SK-N-SH treated with all-trans-retinoic acid at 6 μM for 48 hours (cell line): ENCODE measurements around the gene BICRAL.

ENCODE experiments used
- ATAC-seq: fragments of 200-7000 bp; cut with Tn5 transposase; 3 replicates; pipeline ENCODE4 v1.9.1; 2020; ENCODE audit warnings: mild to moderate bottlenecking, moderate library complexity
- ARNTL ChIP-seq: fragments of 450-650 bp; formaldehyde crosslinking; IDR thresholded peaks from 2 replicates; pipeline ENCODE4 v1.5.0; 2020; ENCODE audit warnings: low read depth, mild to moderate bottlenecking, moderate library complexity, borderline replicate concordance
- BACH2 ChIP-seq: fragments of 250-450 bp; sonication (Bioruptor Pico); IDR thresholded peaks from 2 replicates; pipeline ENCODE4 v1.9.0; 2021; ENCODE audit warnings: mild to moderate bottlenecking, borderline replicate concordance
- CSDC2 ChIP-seq: fragments of 250-450 bp; sonication (Bioruptor Pico); IDR thresholded peaks from 2 replicates; pipeline ENCODE4 v1.5.0; 2020; ENCODE audit warnings: mild to moderate bottlenecking, moderate library complexity
- ESRRG ChIP-seq: fragments of 250-450 bp; sonication (Bioruptor Pico); IDR thresholded peaks from 2 replicates; pipeline ENCODE4 v1.6.1; 2021; ENCODE audit warnings: mild to moderate bottlenecking
- GLIS3 ChIP-seq: fragments of 250-450 bp; sonication (Bioruptor Pico); IDR thresholded peaks from 2 replicates; pipeline ENCODE4 v1.5.0; 2020; ENCODE audit warnings: mild to moderate bottlenecking, moderate library complexity
- OSR1 ChIP-seq: fragments of 250-450 bp; sonication (Bioruptor Pico); IDR thresholded peaks from 2 replicates; pipeline ENCODE4 v1.8.0; 2022; ENCODE audit warnings: moderate library complexity, mild to moderate bottlenecking, inconsistent platforms
- PPARA ChIP-seq: fragments of 250-450 bp; sonication (Bioruptor Pico); IDR thresholded peaks from 2 replicates; pipeline ENCODE4 v1.5.0; 2020; ENCODE audit warnings: mild to moderate bottlenecking, borderline replicate concordance
- SNAI2 ChIP-seq: fragments of 250-450 bp; sonication (Bioruptor Pico); IDR thresholded peaks from 2 replicates; pipeline ENCODE4 v1.5.0; 2020; ENCODE audit warnings: mild to moderate bottlenecking, moderate library complexity
- TCF4 ChIP-seq: fragments of 250-450 bp; sonication (Bioruptor Pico); IDR thresholded peaks from 2 replicates; pipeline ENCODE4 v1.8.0; 2021; ENCODE audit warnings: mild to moderate bottlenecking, moderate library complexity, borderline replicate concordance
- TOX ChIP-seq: fragments of 250-450 bp; sonication (Bioruptor Pico); IDR thresholded peaks from 2 replicates; pipeline ENCODE4 v1.8.0; 2021; ENCODE audit warnings: mild to moderate bottlenecking, moderate library complexity, borderline replicate concordance
- ZC3H10 ChIP-seq: fragments of 250-450 bp; sonication (Bioruptor Pico); IDR thresholded peaks from 2 replicates; pipeline ENCODE4 v1.5.1; 2021; ENCODE audit warnings: mild to moderate bottlenecking, moderate library complexity
- ZFP3 ChIP-seq: fragments of 250-450 bp; sonication (Bioruptor Pico); IDR thresholded peaks from 2 replicates; pipeline ENCODE4 v1.5.0; 2020; ENCODE audit warnings: mild to moderate bottlenecking, moderate library complexity
- ZFP30 ChIP-seq: fragments of 450-650 bp; formaldehyde crosslinking; IDR thresholded peaks from 2 replicates; pipeline ENCODE4 v1.5.0; 2022; ENCODE audit warnings: mild to moderate bottlenecking, moderate library complexity
- ZNF565 ChIP-seq: fragments of 450-650 bp; formaldehyde crosslinking; conservative IDR thresholded peaks from 2 replicates; pipeline ENCODE4 v1.5.0; 2020; ENCODE audit warnings: low read depth, mild to moderate bottlenecking, moderate library complexity
- ZNF70 ChIP-seq: fragments of 450-650 bp; formaldehyde crosslinking; IDR thresholded peaks from 2 replicates; pipeline ENCODE4 v1.5.0; 2020; ENCODE audit warnings: mild to moderate bottlenecking, moderate library complexity
- ZNF8 ChIP-seq: fragments of 450-650 bp; formaldehyde crosslinking; IDR thresholded peaks from 2 replicates; pipeline ENCODE4 v1.5.0; 2020; ENCODE audit warnings: mild to moderate bottlenecking, moderate library complexity
- TF ChIP-seq, protein P1 (sequence below): fragments of 250-450 bp; sonication (Bioruptor Pico); IDR thresholded peaks from 2 replicates; pipeline ENCODE4 v1.5.1; 2020; ENCODE audit warnings: low read depth, mild to moderate bottlenecking, moderate library complexity
- TF ChIP-seq, protein P2 (sequence below): fragments of 250-450 bp; sonication (Bioruptor Pico); IDR thresholded peaks from 2 replicates; pipeline ENCODE4 v1.8.0; 2020; ENCODE audit warnings: mild to moderate bottlenecking, moderate library complexity, borderline replicate concordance
- TF ChIP-seq, protein P3 (sequence below): fragments of 250-450 bp; sonication (Bioruptor Pico); IDR thresholded peaks from 2 replicates; pipeline ENCODE4 v1.5.0; 2020; ENCODE audit warnings: mild to moderate bottlenecking, moderate library complexity
- TF ChIP-seq, protein P4 (sequence below): fragments of 250-450 bp; sonication (Bioruptor Pico); IDR thresholded peaks from 2 replicates; pipeline ENCODE4 v1.5.1; 2021; ENCODE audit warnings: mild to moderate bottlenecking, moderate library complexity
- TF ChIP-seq, protein P5 (sequence below): fragments of 250-450 bp; sonication (Bioruptor Pico); IDR thresholded peaks from 2 replicates; pipeline ENCODE4 v1.8.0; 2021; ENCODE audit warnings: low read depth, mild to moderate bottlenecking, moderate library complexity, borderline replicate concordance

Gene BICRAL

DNA sequence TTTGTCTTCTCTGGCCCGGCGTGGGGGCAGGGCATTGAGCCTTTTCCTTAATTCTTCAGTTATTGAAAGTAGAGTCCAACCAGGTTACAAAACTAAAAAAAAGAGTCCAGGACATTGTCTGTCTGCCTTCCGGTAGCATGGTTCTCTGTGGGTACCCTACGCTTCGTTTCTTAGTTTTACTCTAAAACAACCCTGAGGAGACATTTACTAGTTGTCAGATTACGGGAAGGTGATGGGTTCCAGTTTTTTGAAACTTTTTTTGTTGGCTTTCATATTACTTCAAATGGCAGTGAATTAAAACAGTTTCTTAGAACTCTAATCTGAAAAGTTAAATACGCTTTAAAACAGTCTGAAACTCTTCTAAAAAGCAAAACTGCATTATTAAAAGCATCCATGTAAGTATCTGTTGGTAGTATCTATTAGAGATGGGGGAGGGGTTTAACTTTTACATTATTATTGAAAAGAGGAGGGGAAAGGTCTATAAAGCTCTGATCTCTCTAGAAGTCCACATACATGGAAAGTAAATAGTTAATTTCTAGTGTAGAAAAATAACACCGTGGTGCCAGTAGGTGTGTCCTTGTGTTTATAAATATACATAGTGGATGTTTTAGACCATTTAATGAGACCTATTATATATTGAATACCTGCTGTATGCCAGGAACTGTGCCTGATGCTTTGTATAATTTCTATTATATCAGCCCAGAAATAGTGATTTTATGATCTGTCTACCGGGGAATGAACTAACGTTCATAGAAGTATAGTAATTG lies 2.2 kb downstream of the BICRAL start:
- no peak for ATAC-seq

DNA sequence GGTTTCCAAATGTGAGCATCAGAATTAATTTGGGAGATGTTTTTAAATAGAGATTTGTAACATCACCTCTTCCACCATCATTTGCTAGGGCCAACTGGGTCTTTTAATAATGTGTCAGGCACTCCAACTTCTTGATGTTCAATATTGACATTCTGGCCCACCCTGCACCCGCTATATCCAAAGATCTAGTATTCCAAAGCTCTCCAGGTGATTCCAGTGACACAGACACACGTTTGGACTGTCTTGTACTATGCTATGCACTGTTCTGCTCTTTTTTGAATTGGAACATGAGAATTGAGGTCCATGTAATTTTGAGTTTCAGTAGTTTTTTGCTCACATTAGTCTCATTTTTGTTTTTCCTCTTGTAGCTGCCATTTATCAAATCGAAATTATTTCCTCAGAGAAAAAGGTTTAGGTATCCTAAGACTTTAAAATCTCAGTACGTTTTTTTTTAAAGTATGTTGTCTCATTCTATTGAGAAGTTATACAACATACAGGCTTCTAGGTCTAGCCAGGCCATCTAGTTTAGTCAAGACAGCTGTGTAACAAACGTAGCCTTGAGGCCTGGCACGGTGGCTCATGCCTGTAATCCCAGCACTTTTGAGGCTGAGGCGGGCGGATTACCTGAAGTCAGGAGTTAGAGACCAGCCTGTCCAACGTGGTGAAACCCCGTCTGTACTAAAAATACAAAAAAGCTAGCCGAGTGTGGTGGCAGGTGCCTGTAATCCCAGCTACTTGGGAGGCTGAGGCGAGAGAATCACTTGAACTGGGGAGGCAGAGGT lies 3.1 kb downstream of the BICRAL start:
- TF ChIP-seq ZNF565 (no peak), ZFP3 (CRISPR knock-in tag) (no peak), TOX (CRISPR knock-in tag) (no peak), CSDC2 (no peak), ZFP30 (CRISPR knock-in tag) (no peak), BACH2 (CRISPR knock-in tag) (no peak), ZNF8 (CRISPR knock-in tag) (no peak), OSR1 (CRISPR knock-in tag) (no peak)
- TF ChIP-seq, protein P1, sequence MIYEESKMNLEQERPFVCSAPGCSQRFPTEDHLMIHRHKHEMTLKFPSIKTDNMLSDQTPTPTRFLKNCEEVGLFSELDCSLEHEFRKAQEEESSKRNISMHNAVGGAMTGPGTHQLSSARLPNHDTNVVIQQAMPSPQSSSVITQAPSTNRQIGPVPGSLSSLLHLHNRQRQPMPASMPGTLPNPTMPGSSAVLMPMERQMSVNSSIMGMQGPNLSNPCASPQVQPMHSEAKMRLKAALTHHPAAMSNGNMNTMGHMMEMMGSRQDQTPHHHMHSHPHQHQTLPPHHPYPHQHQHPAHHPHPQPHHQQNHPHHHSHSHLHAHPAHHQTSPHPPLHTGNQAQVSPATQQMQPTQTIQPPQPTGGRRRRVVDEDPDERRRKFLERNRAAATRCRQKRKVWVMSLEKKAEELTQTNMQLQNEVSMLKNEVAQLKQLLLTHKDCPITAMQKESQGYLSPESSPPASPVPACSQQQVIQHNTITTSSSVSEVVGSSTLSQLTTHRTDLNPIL (CRISPR knock-in tag) = no peak
- TF ChIP-seq, protein P2, sequence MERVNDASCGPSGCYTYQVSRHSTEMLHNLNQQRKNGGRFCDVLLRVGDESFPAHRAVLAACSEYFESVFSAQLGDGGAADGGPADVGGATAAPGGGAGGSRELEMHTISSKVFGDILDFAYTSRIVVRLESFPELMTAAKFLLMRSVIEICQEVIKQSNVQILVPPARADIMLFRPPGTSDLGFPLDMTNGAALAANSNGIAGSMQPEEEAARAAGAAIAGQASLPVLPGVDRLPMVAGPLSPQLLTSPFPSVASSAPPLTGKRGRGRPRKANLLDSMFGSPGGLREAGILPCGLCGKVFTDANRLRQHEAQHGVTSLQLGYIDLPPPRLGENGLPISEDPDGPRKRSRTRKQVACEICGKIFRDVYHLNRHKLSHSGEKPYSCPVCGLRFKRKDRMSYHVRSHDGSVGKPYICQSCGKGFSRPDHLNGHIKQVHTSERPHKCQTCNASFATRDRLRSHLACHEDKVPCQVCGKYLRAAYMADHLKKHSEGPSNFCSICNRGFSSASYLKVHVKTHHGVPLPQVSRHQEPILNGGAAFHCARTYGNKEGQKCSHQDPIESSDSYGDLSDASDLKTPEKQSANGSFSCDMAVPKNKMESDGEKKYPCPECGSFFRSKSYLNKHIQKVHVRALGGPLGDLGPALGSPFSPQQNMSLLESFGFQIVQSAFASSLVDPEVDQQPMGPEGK = no peak
- TF ChIP-seq, protein P3, sequence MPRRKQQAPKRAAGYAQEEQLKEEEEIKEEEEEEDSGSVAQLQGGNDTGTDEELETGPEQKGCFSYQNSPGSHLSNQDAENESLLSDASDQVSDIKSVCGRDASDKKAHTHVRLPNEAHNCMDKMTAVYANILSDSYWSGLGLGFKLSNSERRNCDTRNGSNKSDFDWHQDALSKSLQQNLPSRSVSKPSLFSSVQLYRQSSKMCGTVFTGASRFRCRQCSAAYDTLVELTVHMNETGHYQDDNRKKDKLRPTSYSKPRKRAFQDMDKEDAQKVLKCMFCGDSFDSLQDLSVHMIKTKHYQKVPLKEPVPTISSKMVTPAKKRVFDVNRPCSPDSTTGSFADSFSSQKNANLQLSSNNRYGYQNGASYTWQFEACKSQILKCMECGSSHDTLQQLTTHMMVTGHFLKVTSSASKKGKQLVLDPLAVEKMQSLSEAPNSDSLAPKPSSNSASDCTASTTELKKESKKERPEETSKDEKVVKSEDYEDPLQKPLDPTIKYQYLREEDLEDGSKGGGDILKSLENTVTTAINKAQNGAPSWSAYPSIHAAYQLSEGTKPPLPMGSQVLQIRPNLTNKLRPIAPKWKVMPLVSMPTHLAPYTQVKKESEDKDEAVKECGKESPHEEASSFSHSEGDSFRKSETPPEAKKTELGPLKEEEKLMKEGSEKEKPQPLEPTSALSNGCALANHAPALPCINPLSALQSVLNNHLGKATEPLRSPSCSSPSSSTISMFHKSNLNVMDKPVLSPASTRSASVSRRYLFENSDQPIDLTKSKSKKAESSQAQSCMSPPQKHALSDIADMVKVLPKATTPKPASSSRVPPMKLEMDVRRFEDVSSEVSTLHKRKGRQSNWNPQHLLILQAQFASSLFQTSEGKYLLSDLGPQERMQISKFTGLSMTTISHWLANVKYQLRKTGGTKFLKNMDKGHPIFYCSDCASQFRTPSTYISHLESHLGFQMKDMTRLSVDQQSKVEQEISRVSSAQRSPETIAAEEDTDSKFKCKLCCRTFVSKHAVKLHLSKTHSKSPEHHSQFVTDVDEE (CRISPR knock-in tag) = no peak
- no peak for ATAC-seq

More for the DNA sequence above, 2.2 kb downstream of the BICRAL start:
- TF ChIP-seq ZNF70 (CRISPR knock-in tag) (no peak), ZFP30 (CRISPR knock-in tag) (no peak), TCF4 (CRISPR knock-in tag) (no peak), ARNTL (CRISPR knock-in tag) (no peak)
- TF ChIP-seq, protein P1 (CRISPR knock-in tag) = 0 out of 2 replicates have a peak, but pooled peaks have one; percentile 27

DNA sequence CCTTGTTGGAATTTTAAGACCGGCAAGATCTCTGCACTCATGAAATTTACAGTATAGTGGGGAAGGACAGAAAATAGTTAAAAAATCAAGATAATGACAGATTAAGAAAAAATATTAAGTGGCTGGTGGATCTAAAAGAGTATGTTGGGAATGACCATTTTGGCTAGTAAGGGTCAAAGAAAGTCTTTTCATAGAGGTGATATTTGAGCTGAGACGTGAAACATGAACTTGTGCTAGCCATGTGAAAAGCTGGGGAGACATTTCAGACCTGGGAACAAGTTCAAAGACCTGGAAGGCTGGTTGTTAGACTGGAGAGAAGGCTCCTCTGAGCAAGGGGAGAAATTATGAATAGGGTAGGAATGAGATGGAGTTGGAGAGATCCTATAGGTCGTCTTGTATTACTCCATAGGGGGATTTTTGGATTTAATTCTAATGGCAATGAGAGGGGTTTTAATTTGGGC lies 4.7 kb downstream of the BICRAL start:
- no peak for ATAC-seq
- TF ChIP-seq ZNF565 (no peak), OSR1 (CRISPR knock-in tag) (no peak), ZNF70 (CRISPR knock-in tag) (no peak), CSDC2 (no peak), ZFP30 (CRISPR knock-in tag) (no peak), PPARA (no peak), SNAI2 (CRISPR knock-in tag) (no peak), ZC3H10 (no peak), ESRRG (no peak), ARNTL (CRISPR knock-in tag) (no peak), TOX (CRISPR knock-in tag) (no peak), GLIS3 (CRISPR knock-in tag) (no peak), TCF4 (CRISPR knock-in tag) (no peak), ZNF8 (CRISPR knock-in tag) (no peak)
- TF ChIP-seq, protein P4, sequence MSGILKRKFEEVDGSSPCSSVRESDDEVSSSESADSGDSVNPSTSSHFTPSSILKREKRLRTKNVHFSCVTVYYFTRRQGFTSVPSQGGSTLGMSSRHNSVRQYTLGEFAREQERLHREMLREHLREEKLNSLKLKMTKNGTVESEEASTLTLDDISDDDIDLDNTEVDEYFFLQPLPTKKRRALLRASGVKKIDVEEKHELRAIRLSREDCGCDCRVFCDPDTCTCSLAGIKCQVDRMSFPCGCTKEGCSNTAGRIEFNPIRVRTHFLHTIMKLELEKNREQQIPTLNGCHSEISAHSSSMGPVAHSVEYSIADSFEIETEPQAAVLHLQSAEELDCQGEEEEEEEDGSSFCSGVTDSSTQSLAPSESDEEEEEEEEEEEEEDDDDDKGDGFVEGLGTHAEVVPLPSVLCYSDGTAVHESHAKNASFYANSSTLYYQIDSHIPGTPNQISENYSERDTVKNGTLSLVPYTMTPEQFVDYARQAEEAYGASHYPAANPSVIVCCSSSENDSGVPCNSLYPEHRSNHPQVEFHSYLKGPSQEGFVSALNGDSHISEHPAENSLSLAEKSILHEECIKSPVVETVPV (CRISPR knock-in tag) = no peak
- TF ChIP-seq, protein P3 (CRISPR knock-in tag) = no peak
- TF ChIP-seq, protein P5, sequence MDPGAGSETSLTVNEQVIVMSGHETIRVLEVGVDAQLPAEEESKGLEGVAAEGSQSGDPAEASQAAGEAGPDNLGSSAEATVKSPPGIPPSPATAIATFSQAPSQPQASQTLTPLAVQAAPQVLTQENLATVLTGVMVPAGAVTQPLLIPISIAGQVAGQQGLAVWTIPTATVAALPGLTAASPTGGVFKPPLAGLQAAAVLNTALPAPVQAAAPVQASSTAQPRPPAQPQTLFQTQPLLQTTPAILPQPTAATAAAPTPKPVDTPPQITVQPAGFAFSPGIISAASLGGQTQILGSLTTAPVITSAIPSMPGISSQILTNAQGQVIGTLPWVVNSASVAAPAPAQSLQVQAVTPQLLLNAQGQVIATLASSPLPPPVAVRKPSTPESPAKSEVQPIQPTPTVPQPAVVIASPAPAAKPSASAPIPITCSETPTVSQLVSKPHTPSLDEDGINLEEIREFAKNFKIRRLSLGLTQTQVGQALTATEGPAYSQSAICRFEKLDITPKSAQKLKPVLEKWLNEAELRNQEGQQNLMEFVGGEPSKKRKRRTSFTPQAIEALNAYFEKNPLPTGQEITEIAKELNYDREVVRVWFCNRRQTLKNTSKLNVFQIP (CRISPR knock-in tag) = no peak
